Lower lobe of right lung (tissue), 2 donors: ENCODE measurements around the gene NRXN3. TPM values are rescaled to one million over a fixed set of nuclear protein-coding genes. Genes with fewer than 3 reads are reported as not detected.

Experiments
- ATAC-seq, 2 donors: fragments of 200-7000 bp; cut with Tn5 transposase; one replicate each; pipeline ENCODE4 v1.9.1; 2020 to 2022; ENCODE audit warnings: mild to moderate bottlenecking in 2 of 2, moderate library complexity in 2 of 2
- DNase-seq: peaks from one replicate; pipeline ENCODE4 v3.0.0-alpha.2; 2020
- H3K27ac ChIP-seq: fragments of 200-600 bp; one replicate; pipeline ENCODE4 v1.8.0; 2022
- H3K27me3 ChIP-seq: fragments of 200-600 bp; one replicate; pipeline ENCODE4 v1.8.0; 2022; ENCODE audit warnings: low read depth
- H3K36me3 ChIP-seq: fragments of 200-600 bp; one replicate; pipeline ENCODE4 v1.8.0; 2022; ENCODE audit warnings: mild to moderate bottlenecking
- H3K4me1 ChIP-seq: fragments of 200-600 bp; one replicate; pipeline ENCODE4 v1.8.0; 2022
- H3K4me3 ChIP-seq: fragments of 200-600 bp; one replicate; pipeline ENCODE4 v1.8.0; 2022; ENCODE audit warnings: mild to moderate bottlenecking
- H3K9me3 ChIP-seq: fragments of 200-600 bp; one replicate; pipeline ENCODE4 v1.8.0; 2022
- intact Hi-C: fragments of 100-400 bp; cut with DNase I; formaldehyde crosslinking; loops from one replicate; pipeline ENCODE4 v1.11.0; 2022
- total RNA-seq: library from RNA; stranded (reverse); fragmentation: NEBNext Ultra II Directional; extraction: Animal tissue kit (Norgen Biotek cat#: 25700); gene quantifications from one replicate; pipeline ENCODE4 v1.2.1, GENCODE V29; 2021
- TF ChIP-seq, protein P1 (sequence below): fragments of 200-600 bp; IDR thresholded peaks from one replicate; pipeline ENCODE4 v1.8.0; 2022; ENCODE audit warnings: antibody characterized with exemption, mild to moderate bottlenecking
- donor health status: DM: no; HTN: yes; CAD: no; lungs with severe emphysema.

The NRXN3 gene
- total RNA-seq, 1 donor from 2014 or later: 9.0 TPM

GRCh38 chr14:78248501-78249090 is 78.4 kb downstream of the NRXN3 start:
- no peaks in the 10 kb centered on the region for H3K27me3 ChIP-seq

DNA sequence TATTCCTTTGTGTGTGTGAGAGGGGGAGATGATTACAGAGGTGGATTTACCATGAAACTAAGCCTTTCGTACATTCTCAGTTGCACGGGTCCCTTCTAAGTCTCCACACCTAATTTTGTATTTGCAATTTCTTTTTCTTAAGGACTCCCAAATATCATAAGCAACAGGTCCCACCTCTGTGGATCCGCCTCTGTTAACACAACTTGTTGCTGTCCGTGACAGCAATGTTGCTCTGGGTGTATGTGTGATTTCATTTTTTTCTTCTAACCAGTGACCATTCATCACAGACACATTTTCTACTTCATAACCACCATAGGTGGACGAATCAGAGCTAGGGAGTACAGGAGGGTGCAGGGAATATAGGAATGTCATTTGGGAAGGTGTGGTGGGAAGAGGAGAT is 81.1 kb downstream of the NRXN3 start:
- intact Hi-C loops: no loop called here
- Histone ChIP-seq H3K36me3 (no peaks in the 10 kb centered on the region), H3K9me3 (no peaks in the 10 kb centered on the region), H3K4me1 (no peaks in the 10 kb centered on the region), H3K27ac (no peak overlapping the region), H3K4me3 (no peak overlapping the region), H3K27me3 (no peaks in the 10 kb centered on the region)
- TF ChIP-seq, protein P1, sequence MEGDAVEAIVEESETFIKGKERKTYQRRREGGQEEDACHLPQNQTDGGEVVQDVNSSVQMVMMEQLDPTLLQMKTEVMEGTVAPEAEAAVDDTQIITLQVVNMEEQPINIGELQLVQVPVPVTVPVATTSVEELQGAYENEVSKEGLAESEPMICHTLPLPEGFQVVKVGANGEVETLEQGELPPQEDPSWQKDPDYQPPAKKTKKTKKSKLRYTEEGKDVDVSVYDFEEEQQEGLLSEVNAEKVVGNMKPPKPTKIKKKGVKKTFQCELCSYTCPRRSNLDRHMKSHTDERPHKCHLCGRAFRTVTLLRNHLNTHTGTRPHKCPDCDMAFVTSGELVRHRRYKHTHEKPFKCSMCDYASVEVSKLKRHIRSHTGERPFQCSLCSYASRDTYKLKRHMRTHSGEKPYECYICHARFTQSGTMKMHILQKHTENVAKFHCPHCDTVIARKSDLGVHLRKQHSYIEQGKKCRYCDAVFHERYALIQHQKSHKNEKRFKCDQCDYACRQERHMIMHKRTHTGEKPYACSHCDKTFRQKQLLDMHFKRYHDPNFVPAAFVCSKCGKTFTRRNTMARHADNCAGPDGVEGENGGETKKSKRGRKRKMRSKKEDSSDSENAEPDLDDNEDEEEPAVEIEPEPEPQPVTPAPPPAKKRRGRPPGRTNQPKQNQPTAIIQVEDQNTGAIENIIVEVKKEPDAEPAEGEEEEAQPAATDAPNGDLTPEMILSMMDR: no peak
- ATAC-seq: no peak
- no peak for DNase-seq

More at GRCh38 chr14:78248501-78249090, 78.4 kb downstream of the NRXN3 start:
- ATAC-seq (no peak), DNase-seq (no peak)
- TF ChIP-seq, protein P1: no peak
- Histone ChIP-seq H3K36me3 (no peaks in the 10 kb centered on the region), H3K4me3 (no peak overlapping the region), H3K4me1 (no peaks in the 10 kb centered on the region), H3K27ac (no peak overlapping the region), H3K9me3 (no peaks in the 10 kb centered on the region)
- intact Hi-C loops: no loop called here

DNA sequence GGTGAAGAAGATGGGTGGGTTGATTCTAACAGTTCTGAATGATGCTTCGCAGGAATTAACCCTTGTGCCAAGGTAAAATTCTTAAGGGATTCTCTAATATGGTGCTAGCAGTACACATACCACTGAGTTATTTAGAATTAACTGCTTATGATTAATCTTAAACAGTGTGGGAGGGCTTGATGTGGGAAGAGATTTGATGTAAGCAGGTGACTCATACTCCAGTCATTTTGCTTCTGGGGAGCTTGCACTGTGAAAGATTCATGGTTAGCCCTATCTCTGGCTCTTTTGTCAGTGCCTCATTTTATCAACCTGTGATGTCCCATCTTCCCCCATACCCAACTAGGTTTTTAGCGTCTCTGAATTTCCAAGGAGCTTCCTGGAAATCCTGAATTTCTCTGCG is 83.8 kb downstream of the NRXN3 start:
- TF ChIP-seq, protein P1: no peak
- Histone ChIP-seq H3K27ac (no peak overlapping the region), H3K4me1 (no peaks in the 10 kb centered on the region), H3K9me3 (no peaks in the 10 kb centered on the region), H3K36me3 (no peaks in the 10 kb centered on the region), H3K27me3 (no peaks in the 10 kb centered on the region), H3K4me3 (no peak overlapping the region)
- no peak for DNase-seq
- intact Hi-C loops: no loop called here
- ATAC-seq: no peak

DNA sequence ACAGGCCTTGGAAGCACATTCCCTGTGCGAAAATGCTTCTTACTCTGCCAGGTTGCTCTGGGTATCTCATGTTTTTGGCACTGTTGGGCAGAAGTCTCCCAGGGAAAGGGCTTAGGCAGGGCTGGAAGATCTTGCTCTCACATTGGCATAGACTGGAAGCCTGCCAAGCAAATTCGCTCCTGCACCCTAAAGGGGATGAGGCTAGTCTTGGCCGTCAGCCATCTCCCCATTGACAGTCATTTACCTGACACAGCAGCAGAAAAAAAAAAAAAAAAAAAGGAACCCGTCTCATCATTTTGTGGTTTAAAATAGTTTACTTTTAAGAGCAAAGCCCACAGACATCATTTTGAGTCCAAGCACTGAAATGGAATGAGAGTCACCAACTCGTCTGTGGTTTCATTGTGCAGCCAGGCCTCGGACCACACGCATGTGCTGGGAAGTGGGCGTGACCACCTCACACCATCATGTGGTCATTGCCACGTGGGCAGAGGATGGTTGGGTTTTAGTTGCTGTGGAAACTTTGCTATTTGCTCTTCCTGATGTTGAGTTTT is 84.8 kb downstream of the NRXN3 start:
- no peaks in the 10 kb centered on the region for H3K36me3 ChIP-seq
- no peak for ATAC-seq
- intact Hi-C loops: no loop called here

DNA sequence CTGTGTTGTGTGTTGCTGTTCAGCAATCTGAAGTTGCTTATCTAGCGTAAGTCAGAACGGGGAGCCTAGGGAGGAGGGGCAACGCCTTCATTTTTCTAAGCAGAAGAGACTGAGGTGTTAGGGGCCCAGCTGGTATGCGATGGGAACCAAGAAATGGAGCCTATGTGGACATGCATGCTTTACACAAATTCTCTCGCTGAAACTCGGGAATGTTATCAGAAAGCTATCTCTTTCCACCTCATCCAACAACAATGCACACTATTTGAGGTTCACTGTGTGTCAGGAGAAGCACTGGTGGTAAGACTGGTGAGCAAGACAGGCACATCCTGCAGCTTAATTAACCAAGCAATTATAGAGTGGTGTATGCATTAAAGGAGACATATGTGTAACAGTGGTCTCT is 89.7 kb downstream of the NRXN3 start:
- no peaks in the 10 kb centered on the region for H3K4me1 ChIP-seq

More for the DNA sequence above, 84.8 kb downstream of the NRXN3 start:
- H3K4me3 ChIP-seq: no peak overlapping the region
- TF ChIP-seq, protein P1: no peak
- DNase-seq: no peak
- H3K27ac ChIP-seq: no peak overlapping the region
- H3K9me3 ChIP-seq: no peaks in the 10 kb centered on the region
- no peaks in the 10 kb centered on the region for H3K4me1 ChIP-seq
- no peaks in the 10 kb centered on the region for H3K27me3 ChIP-seq

More for the DNA sequence above, 89.7 kb downstream of the NRXN3 start:
- ATAC-seq (no peak), DNase-seq (no peak)
- H3K27ac ChIP-seq: no peak overlapping the region
- H3K4me3 ChIP-seq: no peak overlapping the region
- TF ChIP-seq, protein P1: no peak
- no peaks in the 10 kb centered on the region for H3K9me3 ChIP-seq
- H3K27me3 ChIP-seq: no peaks in the 10 kb centered on the region
- intact Hi-C loops: no loop called here
- H3K36me3 ChIP-seq: no peaks in the 10 kb centered on the region
